Activated T-cell treated with anti-CD3 and anti-CD28 coated beads, Interleukin-2, amount 50 U/mL, for 1 hour (primary cell): ENCODE results near the gene SPRR1B.
"Not testable (repeated sequence)": the region's sequence is repeated elsewhere in the genome, so short reads cannot be mapped to it uniquely, and the experiment has no call there.

Experiments used
- DNase-seq: peaks from one replicate; pipeline ENCODE4 v3.0.0-alpha.2; 2020

The SPRR1B gene, protein sequence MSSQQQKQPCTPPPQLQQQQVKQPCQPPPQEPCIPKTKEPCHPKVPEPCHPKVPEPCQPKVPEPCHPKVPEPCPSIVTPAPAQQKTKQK

DNA sequence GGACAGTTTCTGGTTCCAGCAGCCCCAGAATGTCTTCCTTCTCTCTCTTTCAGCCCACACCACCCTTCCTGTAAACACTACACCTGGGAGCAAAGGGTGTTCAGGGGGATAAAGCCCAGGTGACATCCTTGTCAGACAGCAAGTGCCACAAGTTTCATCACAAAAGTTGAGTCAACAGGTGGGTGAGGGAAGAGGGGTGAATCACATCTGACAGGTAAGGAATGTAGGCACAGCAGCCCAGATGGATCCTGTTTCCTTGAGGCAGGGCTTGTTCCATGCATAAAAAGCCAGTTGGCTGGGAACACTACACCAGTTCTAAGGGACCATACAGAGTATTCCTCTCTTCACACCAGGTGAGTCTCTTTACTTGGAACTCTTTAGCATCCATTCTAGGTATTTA lies at the start of gene SPRR1B:
Gene SPRR1B (plus strand): TSS at position 309 of the 400 bp plus-strand sequence. CDS start 1,143 bp downstream, outside the sequence.
- DNase-seq = no peak

DNA sequence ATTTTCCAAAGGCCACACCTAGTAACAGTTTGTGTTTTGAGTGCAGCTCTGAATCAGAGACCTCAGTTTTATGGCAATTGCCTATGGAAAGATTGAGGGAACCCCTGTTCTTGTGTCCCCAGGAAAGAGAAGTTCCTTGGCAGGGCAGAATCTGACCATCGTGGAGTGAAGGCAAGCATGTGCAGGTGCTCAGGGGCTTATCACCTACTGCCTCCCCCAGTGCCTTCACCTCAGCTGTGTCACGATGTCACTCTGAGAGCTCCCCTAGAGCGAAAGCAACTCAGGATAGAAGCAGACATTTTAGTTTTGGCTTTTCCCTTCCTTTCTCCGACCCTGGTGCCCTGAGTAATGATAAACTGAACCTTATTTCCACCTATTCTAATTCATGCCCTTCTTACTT lies 48.9 kb upstream of the SPRR1B start:
- no peak for DNase-seq

DNA sequence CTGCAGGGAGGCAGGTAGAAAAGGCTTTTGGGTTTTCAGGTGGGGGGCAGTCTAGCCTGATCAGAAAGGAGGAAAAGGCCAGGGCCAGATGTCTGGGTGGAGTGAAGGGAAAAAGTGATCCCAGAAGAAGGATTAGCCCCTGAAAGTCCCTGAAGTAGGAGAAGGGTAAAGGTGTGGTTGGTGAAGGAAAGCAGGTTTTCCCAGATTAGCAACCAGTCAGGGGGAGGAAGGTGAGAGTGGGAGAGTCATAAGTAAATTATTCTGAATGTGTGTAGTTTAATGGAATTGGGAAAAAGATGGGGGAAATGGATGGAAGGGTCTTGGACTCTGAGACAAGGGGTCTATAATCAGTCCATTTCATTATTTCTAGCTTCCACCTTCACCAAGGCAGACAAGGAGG lies 47.8 kb upstream of the SPRR1B start:
- no peak for DNase-seq

DNA sequence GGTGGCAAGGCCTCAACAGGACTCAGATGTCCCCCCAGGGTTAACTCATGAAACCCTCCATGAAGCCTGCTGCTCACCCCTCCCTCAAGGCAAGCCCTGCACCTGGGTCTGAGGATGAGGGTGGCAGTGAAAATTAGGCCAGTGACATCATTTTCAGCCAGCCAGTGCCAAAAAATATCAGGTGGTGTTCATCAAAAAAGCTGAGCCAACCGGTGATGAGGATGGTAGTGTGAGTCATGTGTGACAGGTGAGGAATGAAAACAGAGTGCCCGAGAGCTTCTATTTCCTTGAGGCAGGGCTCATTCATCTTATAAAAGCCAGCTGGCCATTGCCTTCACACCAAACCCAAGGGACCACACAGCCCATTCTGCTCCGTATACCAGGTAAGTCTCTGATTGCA lies 47.3 kb upstream of the SPRR1B start, which contains the start of gene SPRR1A:
Gene SPRR1A (plus strand): TSS at position 339 of the 400 bp plus-strand sequence. CDS start 1,150 bp downstream, outside the sequence.
- no peak for DNase-seq

DNA sequence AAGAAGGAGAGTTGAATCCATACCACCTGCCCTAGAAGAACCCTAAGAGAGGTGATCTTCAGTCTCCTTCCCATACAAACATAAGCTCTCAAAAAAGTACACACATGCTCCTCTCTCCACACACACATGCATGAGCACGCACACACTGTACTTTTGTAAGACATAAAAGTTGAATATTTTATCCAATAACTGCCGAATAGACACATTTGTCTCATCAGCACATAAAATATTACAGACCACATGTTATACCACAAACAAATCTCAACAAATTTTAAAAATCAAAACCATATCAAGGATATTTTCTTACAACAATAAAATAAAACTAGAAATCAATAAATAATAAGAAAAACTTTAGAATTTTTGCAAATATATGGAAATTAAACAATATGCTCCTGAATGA lies 44.4 kb upstream of the SPRR1B start:
- no peak for DNase-seq

DNA sequence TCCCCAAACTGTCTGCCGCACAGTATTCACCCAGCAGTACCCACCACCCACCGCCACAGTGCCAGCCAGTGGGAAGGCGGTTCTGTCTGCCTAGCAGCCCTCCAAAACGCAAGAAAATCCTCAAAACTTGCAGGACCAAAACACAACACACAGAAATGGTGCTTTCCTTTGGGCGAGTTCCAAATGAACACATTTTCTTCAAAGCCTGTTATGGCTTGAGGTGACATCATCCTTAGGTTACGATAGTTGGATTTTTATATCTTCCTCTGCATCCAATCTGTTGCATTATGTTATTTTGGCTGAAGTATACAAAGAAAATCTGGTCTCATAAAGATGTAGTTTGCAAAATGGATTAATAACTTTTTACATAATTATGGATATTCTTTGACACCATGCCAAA lies 37.8 kb upstream of the SPRR1B start:
- no peak for DNase-seq

DNA sequence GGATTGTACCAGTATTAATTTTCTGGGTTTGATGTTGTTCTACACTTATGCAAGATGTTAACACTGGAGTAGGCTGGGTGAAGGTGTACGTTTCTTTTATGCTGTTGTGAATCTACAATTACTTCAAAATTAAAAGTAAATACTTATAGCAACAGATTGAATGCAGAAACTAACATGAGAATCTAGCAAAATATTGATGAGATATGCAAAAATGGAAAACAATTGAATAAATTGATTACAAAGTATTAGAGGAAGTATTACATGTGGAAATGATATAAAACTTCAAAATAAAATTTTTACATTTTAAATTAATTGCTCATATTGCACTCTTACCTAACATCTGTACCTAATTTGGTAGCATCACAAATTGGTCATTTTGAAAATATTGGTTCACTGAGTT lies 35.2 kb upstream of the SPRR1B start:
- DNase-seq = no peak

DNA sequence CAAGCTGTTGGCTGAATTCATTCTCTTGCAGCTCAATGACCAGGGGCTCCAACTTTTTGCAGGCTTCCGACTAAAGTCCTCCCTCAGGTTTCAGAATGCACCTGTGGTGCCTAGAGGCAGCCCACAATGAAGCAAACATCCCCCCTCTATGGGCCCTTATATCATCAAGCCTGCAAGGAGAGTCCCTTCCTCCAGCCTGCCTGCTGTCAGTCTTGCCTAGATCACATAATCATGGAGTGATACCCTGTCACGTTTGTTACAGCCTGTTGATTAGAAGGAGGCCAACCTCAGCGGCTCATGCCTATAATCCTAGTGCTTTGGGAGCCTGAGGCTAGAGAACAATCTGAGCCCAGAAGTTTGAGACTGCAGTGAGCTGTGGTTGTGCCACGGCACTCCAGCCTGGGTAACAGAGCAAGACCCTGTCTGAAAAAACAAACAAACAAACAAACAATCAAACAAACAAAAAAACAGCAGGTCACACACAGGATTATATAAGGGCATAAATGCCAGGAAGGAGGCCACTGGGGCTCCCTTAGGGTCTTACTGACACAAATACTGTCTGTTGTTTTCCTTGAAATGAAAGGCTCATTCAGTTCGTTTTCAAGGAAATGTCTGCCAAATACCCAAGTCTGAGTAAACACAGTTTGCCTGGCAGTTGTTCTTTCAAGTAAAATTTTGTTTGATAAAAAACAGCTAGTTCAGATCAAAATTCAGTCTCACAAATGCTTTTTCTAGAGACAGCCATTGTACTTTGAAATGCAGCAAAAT lies 34.2 kb upstream of the SPRR1B start:
- no peak for DNase-seq

DNA sequence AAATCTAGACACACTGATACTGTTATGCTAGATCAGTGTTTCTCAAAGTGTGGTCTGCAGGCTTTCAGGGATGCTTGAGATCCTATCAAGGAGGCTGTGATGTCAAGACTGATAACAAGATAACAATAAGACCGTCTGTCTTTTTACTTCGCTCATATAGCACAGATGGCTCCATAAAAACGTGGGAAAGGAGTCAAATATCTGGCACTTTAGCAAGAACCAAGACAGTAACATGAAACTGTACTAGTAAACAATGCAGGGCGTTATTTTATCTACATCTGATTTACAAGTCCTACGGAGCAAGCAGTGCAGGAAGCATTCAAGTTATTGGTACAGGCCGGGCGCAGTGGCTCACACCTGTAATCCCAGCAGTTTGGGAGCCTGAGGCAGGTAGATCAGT lies 33.1 kb upstream of the SPRR1B start:
- no peak for DNase-seq

DNA sequence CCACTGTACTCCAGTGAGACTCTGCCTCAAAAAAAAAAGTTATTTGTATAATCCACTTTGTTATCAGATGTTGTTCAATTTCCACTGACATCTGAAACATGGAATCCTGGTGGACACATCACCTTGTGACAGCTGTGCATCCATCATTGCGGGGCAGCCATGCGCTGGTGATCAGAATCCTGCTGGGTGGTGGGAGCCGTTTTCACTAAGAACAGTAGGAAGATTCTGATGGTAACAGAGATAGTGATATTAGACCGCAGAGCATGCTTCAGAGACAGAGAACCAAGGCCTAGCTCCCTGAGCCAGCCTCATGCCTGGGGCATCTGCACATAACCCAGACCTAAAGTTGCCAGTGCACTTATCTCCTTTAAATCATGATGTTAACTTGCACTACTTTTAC lies 32.5 kb upstream of the SPRR1B start:
- DNase-seq = no peak

DNA sequence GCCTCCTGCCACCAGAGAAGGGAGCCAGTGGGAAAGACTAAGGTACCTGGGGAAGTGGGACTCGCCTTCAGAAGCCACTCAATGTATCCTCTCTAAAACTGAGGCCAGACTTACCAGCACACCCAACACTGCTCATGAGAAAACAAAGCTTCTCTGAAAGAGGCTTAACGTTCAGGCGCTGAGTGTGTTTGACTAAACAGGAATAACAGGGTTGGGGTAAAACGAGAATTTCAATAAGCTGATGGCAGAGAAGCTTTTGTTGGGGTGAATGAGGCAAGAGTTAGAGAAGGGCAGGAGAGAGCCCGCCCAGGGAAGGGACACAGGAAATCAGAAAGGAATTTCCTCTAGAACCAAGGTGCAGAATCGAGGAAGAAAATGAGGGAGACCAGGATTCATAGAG lies 31.2 kb upstream of the SPRR1B start:
- no peak for DNase-seq

DNA sequence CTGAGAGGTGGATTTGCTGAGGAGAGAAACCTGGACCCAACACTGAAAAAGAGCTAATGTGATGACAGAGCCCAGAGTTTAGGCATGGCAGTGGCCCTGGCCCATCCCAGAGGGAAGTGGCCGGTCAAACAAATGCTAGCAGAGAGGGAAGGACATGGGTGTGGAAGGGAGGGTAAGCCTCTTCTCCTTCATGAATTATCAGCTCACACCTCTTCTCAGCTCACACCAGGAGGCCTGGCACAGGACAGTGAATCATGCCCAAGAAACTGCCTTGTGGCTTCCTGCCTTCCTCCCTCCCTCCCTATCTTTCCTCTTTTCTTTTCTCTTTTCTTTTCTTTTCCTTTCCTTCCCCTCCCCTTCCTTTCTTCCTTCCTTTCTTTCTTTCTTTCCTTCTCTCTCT lies 30.7 kb upstream of the SPRR1B start:
- DNase-seq = no peak

DNA sequence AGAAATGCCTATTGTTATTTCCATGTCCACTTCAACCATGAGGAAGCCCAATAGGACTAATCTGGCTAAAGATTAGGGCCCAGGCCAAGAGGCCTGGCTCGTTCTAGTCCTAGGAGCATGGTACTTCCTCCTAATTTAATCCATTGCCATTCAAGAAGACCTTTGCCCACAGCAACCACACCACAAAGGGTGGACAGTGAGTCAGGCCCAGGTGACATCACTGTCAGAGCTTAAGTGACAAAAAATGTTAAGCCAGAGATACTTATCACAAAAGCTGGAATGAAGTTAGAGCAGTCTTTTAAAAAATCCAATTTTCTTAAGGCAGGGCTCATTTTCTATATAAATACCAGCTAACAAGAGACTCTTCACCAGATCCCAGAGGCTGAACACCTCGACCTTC lies 29.6 kb upstream of the SPRR1B start, which contains the start of gene SPRR3:
Gene SPRR3 (plus strand): TSS at position 368 of the 400 bp plus-strand sequence. CDS start 1,272 bp downstream, outside the sequence.
- DNase-seq = no peak

DNA sequence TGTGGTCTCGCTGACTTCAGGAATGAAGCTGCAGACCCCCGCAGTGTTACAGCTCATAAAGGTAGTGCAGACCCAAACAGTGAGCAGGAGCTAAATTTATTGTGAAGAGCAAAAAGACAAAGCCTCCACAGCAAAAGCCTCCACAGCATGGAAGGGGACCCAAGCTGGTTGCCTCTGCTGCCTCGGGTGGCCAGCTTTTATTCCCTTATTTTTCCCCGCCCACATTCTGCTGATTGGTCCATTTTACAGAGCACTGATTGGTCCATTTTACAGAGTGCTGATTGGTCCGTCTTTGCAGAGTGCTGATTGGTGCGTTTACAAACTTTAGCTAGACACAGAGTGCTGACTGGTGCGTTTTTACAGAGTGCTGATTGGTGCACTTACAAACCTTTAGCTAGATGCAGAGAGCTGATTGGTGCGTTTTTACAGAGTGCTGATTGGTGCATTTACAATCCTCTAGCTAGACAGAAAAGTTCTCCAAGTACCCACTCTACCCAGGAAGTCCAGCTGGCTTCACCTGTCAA lies 19.7 kb upstream of the SPRR1B start:
- DNase-seq = not testable (repeated sequence)

DNA sequence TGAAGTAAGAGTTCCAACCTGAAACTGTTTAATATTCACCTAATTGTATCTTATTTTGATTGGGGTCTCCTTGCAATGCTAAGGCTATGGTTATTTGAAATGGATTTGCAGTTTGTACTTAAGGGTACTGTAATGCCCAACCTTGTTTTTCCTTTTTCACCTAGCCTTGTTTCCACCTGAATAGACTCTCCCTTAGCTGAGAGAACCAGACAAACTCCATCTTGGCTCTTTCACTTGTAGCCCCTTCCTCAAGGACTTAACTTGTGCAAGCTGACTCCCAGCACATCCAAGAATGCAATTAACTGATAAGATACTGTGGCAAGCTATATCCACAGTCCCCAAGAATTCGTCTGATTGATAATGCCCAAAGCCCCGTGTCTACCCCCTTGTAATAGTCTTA lies 9.2 kb upstream of the SPRR1B start:
- not testable (repeated sequence) for DNase-seq

DNA sequence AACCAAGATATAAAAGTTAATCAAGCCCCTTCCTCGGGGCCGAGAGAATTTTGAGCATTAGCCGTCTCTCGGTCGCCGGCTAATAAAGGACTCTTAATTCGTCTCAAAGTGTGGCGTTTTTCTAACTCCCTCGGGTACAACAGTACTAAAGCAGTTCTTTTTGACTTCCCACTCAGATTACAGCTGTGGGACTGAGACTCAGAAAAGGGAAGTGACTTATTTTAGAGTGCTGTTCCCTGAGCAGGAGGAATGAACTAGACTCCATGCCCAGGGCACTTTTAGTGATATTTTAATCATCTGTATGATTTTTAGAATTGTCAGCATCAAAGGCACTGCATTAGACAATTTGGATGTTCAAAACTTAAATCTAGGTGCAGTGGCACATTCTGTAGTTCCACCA lies 8.7 kb upstream of the SPRR1B start:
- not testable (repeated sequence) for DNase-seq

DNA sequence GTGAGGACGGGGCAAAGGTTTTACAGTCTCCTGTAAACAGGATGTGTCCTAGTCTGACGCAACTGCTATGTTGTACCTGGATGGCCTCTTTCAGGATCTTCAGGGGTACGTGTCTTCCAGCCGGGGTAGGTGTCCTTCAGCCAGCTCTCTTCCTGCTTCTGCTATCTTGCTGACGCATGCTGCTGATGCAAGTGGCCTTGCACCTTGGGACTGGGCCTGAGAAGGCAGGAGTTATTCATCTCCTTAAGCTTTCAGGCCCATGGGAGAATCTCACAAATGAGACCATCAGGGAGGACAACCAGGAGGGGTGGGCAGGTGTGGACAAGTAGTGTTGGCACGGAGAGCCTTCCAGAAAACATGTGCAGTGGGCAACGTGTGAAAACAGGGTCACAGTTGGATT lies 7.9 kb upstream of the SPRR1B start:
- DNase-seq = no peak

DNA sequence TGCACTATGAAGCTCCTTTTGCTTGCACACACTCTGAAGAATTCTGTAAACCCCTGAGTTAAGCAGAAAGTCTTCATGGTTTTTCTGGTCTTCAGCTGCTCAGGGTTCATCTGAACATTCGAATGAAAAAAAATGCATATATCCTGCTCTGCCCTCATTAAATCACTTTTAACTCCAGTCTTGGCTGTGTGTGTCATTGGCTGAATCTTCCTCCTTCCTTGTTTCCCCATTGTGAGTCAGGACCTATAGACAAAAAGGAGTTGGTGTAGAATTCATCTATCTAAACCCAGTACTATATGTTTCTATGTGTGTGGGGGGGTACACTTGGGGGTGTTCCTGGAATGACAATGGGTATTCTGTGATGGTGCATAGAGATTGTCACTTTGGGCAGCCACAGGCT lies 6.6 kb upstream of the SPRR1B start:
- DNase-seq = no peak

DNA sequence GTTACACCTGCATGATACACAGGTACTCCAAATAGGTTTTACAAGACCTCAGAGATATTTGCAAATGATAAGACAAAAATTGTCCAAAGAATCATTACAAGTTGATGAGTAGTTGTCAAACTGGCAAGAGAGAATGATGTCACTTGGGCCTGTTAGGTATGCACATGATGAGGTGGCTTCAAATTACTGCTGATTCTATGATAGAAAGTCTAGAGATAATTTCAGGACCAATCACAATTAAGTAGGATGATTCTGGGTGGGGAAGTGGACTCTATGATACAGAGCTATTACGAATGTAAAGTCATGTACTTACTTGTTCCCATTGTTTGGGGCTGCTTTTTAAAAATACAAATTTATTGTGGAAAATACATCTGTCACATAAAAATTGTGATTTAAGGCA lies 5.2 kb upstream of the SPRR1B start:
- DNase-seq = no peak

DNA sequence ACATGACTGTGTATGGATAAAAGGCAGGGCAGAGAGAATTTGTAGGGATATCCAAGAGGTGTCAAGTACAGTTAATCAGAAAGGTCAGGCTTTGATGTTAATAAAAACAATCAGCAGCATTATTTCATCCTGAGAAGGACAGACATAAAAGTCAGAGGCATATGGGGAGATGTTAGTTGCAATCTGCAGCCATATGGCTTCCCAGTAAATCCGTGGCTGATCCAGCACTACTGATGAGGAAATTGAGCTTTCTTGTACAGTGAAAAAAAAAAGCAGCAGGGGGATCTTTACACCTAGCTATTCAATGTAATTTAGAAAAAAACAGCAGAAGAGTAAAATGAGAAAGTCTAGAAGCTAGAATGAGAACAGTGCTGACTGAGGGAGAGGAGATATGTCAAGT lies 2.2 kb upstream of the SPRR1B start:
- DNase-seq = no peak

DNA sequence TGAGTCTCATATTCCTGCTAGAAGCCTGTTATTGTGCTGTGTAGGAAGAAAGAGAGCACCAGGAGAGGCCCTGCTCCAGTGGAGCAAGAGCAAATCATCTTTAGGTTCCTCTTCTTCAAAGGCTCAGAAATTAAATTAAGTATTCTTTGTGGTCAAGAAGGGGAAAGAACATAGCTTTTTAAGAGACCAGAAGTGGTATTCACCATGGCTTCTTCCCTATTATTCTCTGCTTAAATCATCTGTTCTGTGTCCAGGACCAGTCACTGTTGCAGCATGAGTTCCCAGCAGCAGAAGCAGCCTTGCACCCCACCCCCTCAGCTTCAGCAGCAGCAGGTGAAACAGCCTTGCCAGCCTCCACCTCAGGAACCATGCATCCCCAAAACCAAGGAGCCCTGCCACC lies 1.1 kb downstream of the SPRR1B start:
- DNase-seq = no peak

DNA sequence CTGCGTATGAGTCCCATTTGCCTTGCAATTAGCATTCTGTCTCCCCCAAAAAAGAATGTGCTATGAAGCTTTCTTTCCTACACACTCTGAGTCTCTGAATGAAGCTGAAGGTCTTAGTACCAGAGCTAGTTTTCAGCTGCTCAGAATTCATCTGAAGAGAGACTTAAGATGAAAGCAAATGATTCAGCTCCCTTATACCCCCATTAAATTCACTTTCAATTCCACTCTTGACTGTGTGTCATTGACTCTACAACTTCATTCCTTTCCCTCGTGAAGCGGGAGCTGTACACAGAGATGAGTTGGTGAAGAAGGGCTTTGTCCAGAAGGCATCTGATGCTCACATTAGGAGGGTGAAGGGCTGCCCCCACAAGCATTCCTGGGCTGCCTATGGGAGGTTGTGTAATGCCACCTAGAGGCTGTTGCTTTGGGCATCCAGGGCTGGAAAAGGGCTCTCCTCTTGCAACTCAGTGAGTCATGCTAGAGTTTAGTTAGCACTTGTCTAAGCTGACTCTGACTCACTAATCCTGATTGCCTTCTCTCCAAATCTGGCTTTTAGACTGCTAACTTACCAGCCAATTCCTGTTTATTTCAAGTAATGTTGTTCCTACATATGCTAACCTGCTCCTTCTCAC lies 1.8 kb downstream of the SPRR1B start:
- DNase-seq = no peak

DNA sequence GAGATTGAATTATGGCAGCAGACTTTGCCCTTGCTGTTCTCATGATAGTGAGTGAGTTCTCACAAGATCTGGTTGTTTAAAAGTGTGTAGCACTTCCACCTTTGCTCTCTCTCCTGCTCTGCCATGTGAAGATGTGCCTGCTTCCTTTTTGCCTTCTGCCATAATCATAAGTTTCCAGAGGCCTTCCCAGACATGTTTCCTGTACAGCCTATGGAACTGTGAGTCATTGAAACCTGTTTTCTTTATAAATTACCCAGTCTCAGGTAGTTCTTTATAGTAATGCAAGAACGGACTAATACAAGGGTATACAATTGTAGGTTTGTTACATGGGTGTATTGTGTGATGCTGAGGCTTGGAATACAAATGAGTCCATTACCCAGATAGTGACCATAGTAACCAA lies 4.2 kb downstream of the SPRR1B start:
- no peak for DNase-seq
